ENCODE data around the gene DNAI1. TPM values are rescaled to one million over a fixed set of nuclear protein-coding genes. Genes with fewer than 3 reads are reported as not detected.

Gene DNAI1
- not detected for total RNA-seq
- polyA plus RNA-seq = not detected

DNA sequence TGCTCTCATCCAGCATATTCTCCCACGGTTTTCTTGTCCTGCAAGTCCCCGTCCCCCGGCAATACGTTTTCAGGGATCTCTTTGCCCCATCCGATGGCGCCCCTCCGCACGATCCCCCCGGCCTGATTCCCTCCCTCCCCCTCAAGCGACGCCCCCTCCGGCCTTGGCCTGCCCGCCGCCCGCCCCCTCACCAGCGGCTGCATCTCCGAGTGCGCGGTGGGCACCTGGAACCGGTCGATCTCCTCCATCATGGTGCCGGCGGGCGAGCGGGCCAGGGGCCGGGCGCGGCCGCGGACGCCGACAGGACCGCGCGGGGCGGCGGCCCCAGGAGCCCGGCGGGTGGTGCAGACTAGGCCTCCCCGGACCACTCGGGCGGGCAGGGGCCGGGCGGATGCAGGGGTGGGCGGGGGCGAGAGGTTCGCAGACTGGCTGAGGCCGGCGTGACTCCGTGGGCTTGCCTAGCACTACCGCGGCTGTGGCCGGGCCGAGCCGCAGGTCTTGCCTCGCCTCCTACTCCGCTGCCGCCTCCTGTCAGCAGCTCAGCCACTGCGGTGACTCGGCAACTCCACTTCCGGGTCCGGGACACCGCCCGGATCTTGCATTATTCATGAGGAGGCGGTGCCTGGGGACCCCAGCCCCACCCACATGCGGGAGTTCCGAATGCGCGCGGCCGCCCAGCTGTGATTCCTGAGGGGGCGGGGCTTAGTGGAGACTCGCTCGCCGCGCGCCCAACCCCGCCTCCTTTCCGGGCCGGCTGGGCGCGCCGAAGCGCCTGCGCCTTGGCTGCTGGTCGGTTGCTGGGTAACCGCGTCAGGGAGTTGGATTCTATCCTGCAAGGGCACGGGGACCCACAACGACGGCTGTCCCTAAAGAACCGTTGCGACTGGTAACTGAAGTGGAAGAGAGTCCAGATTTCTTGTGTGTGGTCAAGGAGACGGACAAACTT lies at the start of gene DNAI1, which contains the start of gene FAM219A:
TSS of gene DNAI1 (plus strand) at position 793 of the 946 bp plus-strand sequence. CDS start 201 bp downstream, outside the sequence.
TSS of gene FAM219A (minus strand) at position 558 of the 946 bp plus-strand sequence. CDS start at position 251, 307 bp downstream.
- Histone ChIP-seq H3K36me3 (ENCODE audit: insufficient read depth, low read length) (no peaks in the 10 kb centered on the region), H3K4me3 (ENCODE audit: low read length) (peak within 1 kb of the TSS; percentile 64), H3K4me1 (ENCODE audit: insufficient read depth, low read length) (peaks cover 20% of the 10 kb centered on the region), H3K9me3 (ENCODE audit: low read length) (no peaks in the 10 kb centered on the region), H3K27ac (ENCODE audit: low read depth, low read length) (no peak within 1 kb of the TSS), H3K27me3 (ENCODE audit: insufficient read depth, low read length, poor library complexity, severe bottlenecking) (peaks cover 6% of the 10 kb centered on the region)
- Mint-ChIP-seq H3K4me1 (peaks cover 25 to 39% (median 37%) of the 10 kb centered on the region in 3 donors), H3K27ac (peak within 1 kb of the TSS; percentile 47 to 92 (median 78)), H3K9me3 (no peaks in the 10 kb centered on the region), H3K4me3 (peak within 1 kb of the TSS; percentile 88 to 93 (median 91)), H3K27me3 (peaks cover 3 to 7% of the 10 kb centered on the region in 2 donors), H3K36me3 (peaks cover 0 to 3% (median 1%) of the 10 kb centered on the region in 3 donors)
- CTCF ChIA-PET = no interaction called here
- peak; percentile 99 for DNase-seq
- POLR2A ChIA-PET = interaction anchor here (0.6 to 1.6 kb wide), 4 partner anchors 12 to 179 kb away, joined by 3 to 6 read pairs (median 4); partner anchors contain the start of genes MYORG and SIGMAR1

DNA sequence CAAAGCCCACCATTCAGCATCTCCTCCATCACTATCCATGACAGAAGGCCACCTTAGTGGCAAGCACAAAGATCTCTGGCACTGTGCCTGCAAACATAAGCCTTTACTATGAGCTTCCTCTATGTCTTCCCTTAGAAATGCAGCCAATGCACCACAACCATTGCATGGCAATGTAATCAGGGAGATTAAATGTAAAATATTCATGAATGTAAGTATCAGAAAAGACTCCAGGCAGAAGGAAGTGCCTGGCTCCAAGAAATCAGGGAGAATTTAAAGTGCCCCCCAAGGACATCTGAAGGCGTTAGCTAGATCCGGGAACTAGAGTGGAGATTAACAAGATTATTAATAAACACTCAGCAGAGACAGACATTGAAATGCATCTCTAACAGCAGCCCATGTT lies 49.5 kb upstream of the DNAI1 start:
- Histone ChIP-seq H3K27me3 (ENCODE audit: insufficient read depth, low read length, poor library complexity, severe bottlenecking) (no peaks in the 10 kb centered on the region), H3K9me3 (ENCODE audit: low read length) (no peaks in the 10 kb centered on the region), H3K4me3 (ENCODE audit: low read length) (no peak overlapping the region), H3K4me1 (ENCODE audit: insufficient read depth, low read length) (no peaks in the 10 kb centered on the region), H3K27ac (ENCODE audit: low read depth, low read length) (no peak overlapping the region), H3K36me3 (ENCODE audit: insufficient read depth, low read length) (no peaks in the 10 kb centered on the region)
- H3K36me3 Mint-ChIP-seq = peaks cover 0 to 9% (median 3%) of the 10 kb centered on the region in 3 donors
- H3K4me1 Mint-ChIP-seq = no peaks in the 10 kb centered on the region
- H3K4me3 Mint-ChIP-seq = no peak overlapping the region
- H3K27ac Mint-ChIP-seq = no peak overlapping the region
- no peaks in the 10 kb centered on the region for H3K27me3 Mint-ChIP-seq
- ChIA-PET CTCF (no interaction called here), POLR2A (interaction anchor here (0.6 kb wide), 1 partner anchor 15 kb away, joined by 3 read pairs; no protein-coding TSS in a partner anchor)
- H3K9me3 Mint-ChIP-seq = no peaks in the 10 kb centered on the region
- no peak for DNase-seq

DNA sequence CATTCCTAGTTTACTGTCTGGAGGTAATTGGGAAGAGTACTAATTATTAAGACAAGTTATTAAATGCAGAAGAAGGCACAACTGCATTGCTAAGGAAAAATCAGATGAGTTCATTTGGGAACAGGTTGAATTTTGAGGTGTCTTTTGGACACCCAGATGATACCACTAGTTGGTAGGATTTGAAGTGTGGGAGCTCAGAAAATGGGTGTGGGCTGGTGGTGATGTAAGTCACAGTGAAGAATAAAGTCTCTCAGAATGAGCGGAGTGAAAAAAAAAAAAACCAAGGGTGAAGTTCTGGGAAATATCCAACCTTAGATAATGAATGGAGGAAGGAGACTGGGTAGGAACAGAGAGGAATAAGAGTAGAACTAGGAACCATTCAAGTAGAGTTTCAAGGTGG lies 46.3 kb upstream of the DNAI1 start:
- Histone ChIP-seq H3K36me3 (ENCODE audit: insufficient read depth, low read length) (no peaks in the 10 kb centered on the region), H3K9me3 (ENCODE audit: low read length) (no peaks in the 10 kb centered on the region), H3K27me3 (ENCODE audit: insufficient read depth, low read length, poor library complexity, severe bottlenecking) (no peaks in the 10 kb centered on the region), H3K4me3 (ENCODE audit: low read length) (no peak overlapping the region), H3K4me1 (ENCODE audit: insufficient read depth, low read length) (no peaks in the 10 kb centered on the region), H3K27ac (ENCODE audit: low read depth, low read length) (no peak overlapping the region)
- Mint-ChIP-seq H3K27ac (no peak overlapping the region), H3K4me1 (no peaks in the 10 kb centered on the region), H3K4me3 (no peak overlapping the region), H3K9me3 (no peaks in the 10 kb centered on the region), H3K27me3 (no peaks in the 10 kb centered on the region), H3K36me3 (no peaks in the 10 kb centered on the region)
- ChIA-PET POLR2A (no interaction called here), CTCF (interaction anchor here (1.1 to 3.0 kb wide), 2 partner anchors 8 to 191 kb away, joined by 5 to 13 read pairs; no protein-coding TSS in a partner anchor)
- DNase-seq = no peak

DNA sequence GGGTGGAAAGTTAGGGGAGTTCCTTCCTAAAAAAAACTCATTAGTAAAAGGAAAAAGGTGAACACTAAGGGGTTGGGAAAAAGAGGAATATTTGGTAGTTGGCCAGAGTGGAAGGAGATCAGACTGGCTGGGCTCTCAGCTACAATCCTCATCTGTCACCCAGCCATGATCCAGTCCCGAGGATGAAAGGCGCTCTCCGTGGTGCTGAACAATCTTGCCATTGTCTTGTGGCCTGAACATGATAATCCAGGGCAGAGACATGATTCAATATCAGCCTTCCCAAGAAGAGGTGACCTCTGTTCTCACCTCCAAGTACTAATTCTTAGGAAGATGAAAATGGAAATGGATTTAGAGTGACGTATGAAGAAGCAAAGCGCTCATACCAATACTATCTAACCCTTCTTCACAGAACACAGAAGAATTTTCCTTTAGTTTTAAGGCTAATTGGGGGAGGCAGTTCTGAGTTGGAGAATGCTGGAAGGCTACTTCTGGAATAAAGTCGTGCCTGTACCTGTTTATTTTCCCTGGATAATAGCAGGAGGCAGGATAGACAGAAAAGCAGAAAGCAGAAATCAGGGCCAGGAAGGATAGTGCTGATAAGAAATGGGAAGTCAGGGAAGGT lies 45.3 kb upstream of the DNAI1 start:
- no peak for DNase-seq
- Histone ChIP-seq H3K4me3 (ENCODE audit: low read length) (no peak overlapping the region), H3K4me1 (ENCODE audit: insufficient read depth, low read length) (no peaks in the 10 kb centered on the region), H3K36me3 (ENCODE audit: insufficient read depth, low read length) (no peaks in the 10 kb centered on the region), H3K9me3 (ENCODE audit: low read length) (no peaks in the 10 kb centered on the region), H3K27me3 (ENCODE audit: insufficient read depth, low read length, poor library complexity, severe bottlenecking) (no peaks in the 10 kb centered on the region), H3K27ac (ENCODE audit: low read depth, low read length) (no peak overlapping the region)
- no peak overlapping the region for H3K4me3 Mint-ChIP-seq
- no peak overlapping the region for H3K27ac Mint-ChIP-seq
- CTCF ChIA-PET = interaction anchor here (1.1 to 3.0 kb wide), 2 partner anchors 9 to 190 kb away, joined by 5 to 13 read pairs; no protein-coding TSS in a partner anchor
- H3K4me1 Mint-ChIP-seq = no peaks in the 10 kb centered on the region
- no peaks in the 10 kb centered on the region for H3K9me3 Mint-ChIP-seq
- no peaks in the 10 kb centered on the region for H3K27me3 Mint-ChIP-seq
- peaks cover 0 to 3% (median 0%) of the 10 kb centered on the region in 3 donors for H3K36me3 Mint-ChIP-seq
- POLR2A ChIA-PET = no interaction called here

DNA sequence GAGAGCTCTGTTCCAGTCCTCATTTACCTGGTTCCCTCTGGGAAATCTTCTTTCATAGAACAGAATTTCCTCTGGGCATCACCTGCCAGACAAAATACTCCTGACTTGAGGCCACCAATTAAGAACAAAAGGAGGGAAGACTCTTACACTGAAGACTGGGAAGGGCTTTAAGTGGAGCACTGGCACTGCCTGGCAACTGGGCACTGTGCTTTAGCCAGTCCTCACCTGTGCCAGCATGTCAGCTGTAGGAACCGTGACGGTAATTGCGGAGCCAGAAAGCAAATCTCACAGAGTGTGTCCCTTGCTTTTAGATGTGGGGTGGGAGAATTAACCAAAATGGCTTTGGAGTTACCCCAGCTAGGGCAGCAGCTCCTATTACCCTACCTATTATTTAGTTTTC lies 40.9 kb upstream of the DNAI1 start:
- peaks cover 0 to 3% (median 0%) of the 10 kb centered on the region in 3 donors for H3K36me3 Mint-ChIP-seq
- no peaks in the 10 kb centered on the region for H3K4me1 Mint-ChIP-seq
- H3K4me3 ChIP-seq (ENCODE audit: low read length) = no peak overlapping the region
- no peaks in the 10 kb centered on the region for H3K27me3 ChIP-seq (ENCODE audit: insufficient read depth, low read length, poor library complexity, severe bottlenecking)
- no peaks in the 10 kb centered on the region for H3K36me3 ChIP-seq (ENCODE audit: insufficient read depth, low read length)
- no peaks in the 10 kb centered on the region for H3K27me3 Mint-ChIP-seq
- H3K9me3 Mint-ChIP-seq = no peaks in the 10 kb centered on the region
- ChIA-PET POLR2A (interaction anchor here (0.7 kb wide), 1 partner anchor 8 kb away, joined by 6 read pairs; no protein-coding TSS in a partner anchor), CTCF (interaction anchor here (3.8 kb wide), 1 partner anchor 14 kb away, joined by 20 read pairs; no protein-coding TSS in a partner anchor)
- no peak for DNase-seq
- no peak overlapping the region for H3K27ac Mint-ChIP-seq
- H3K4me3 Mint-ChIP-seq = no peak overlapping the region
- H3K27ac ChIP-seq (ENCODE audit: low read depth, low read length) = no peak overlapping the region
- no peaks in the 10 kb centered on the region for H3K4me1 ChIP-seq (ENCODE audit: insufficient read depth, low read length)
- H3K9me3 ChIP-seq (ENCODE audit: low read length) = no peaks in the 10 kb centered on the region

DNA sequence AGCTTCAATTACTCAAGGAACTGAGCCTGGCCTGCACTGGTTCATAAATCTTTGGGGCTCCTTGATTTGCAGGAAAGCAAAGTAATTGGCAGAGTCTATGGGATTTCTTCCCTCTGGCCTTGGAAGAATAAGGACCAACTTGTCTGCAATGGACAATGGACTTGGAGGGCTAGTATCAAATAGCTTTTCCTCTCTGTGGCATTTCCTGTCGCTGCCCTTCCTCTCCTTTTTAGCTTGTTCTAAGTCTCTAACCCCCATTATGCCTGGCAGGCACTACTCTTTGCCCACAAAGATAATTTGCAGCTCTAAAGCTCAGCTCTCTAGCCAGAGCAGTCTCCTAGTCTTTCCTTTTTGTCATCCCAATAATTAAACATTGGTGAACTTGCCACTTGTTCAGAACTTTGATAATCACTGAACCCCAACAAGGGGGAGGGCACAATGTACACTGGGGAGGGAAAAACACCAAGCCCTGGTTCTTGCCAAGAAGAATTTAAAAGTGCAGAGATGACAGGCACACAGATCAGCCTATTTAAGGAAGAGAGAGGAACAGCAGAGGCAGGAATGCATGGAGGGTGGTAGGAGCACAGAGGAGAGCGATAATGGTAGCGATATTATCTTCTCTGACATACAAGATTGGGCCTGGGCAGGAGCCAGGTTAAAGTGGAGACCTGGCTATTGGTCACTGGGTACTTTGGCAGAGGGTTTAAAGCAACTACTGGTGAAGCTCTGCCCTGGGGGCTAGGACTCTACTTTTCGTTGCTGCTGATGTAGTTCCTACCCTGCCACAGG lies 38.7 kb upstream of the DNAI1 start:
- Histone ChIP-seq H3K4me1 (ENCODE audit: insufficient read depth, low read length) (no peaks in the 10 kb centered on the region), H3K9me3 (ENCODE audit: low read length) (no peaks in the 10 kb centered on the region), H3K36me3 (ENCODE audit: insufficient read depth, low read length) (no peaks in the 10 kb centered on the region), H3K4me3 (ENCODE audit: low read length) (no peak overlapping the region), H3K27ac (ENCODE audit: low read depth, low read length) (no peak overlapping the region), H3K27me3 (ENCODE audit: insufficient read depth, low read length, poor library complexity, severe bottlenecking) (no peaks in the 10 kb centered on the region)
- Mint-ChIP-seq H3K4me1 (no peaks in the 10 kb centered on the region), H3K27me3 (no peaks in the 10 kb centered on the region), H3K36me3 (peaks cover 0 to 3% (median 0%) of the 10 kb centered on the region in 3 donors), H3K27ac (peak overlapping the region in 2 of 8 donors; percentile 12 to 54), H3K4me3 (no peak overlapping the region), H3K9me3 (no peaks in the 10 kb centered on the region)
- ChIA-PET POLR2A (no interaction called here), CTCF (interaction anchor here (1.4 kb wide), 1 partner anchor 16 kb away, joined by 3 read pairs; no protein-coding TSS in a partner anchor)
- DNase-seq = no peak

DNA sequence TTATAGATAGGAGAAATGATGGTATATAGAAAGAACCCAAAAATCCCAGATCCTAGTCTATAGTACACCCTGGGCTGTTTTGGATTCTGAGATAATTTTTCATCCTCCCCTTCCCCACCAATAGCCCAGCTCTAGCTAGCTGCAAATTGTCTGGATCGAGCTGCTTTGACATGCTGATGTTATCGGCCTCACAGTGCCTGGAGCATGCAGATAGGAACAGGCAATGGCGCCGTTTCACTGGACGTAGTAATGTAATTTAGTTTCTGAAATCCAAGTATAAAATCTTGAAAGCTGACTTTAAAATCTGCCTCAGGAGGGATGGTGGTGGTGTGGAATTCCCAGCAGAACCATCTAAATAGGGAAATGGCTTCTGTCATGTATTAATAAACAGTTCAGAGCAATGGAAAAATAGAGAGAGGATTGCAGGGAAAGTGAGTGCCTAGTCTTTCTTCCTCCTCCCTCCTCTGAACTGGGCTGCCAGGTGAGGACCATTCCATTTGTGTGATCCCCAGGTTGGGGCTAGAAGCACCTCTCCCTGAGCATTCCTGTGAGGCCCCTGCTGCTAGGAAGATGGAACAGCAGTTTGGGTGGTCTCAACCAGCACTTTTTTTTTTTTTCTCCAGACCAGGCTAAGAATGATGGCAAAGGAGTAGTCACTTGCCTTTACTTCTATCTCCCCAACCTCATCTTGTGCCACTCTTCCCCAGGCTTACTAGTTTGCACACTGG lies 32.1 kb upstream of the DNAI1 start:
- Mint-ChIP-seq H3K27me3 (no peaks in the 10 kb centered on the region), H3K9me3 (no peaks in the 10 kb centered on the region), H3K36me3 (peaks cover 0 to 4% (median 0%) of the 10 kb centered on the region in 3 donors), H3K4me1 (no peaks in the 10 kb centered on the region), H3K27ac (no peak overlapping the region), H3K4me3 (no peak overlapping the region)
- Histone ChIP-seq H3K4me1 (ENCODE audit: insufficient read depth, low read length) (no peaks in the 10 kb centered on the region), H3K27ac (ENCODE audit: low read depth, low read length) (no peak overlapping the region), H3K36me3 (ENCODE audit: insufficient read depth, low read length) (no peaks in the 10 kb centered on the region), H3K9me3 (ENCODE audit: low read length) (no peaks in the 10 kb centered on the region), H3K27me3 (ENCODE audit: insufficient read depth, low read length, poor library complexity, severe bottlenecking) (no peaks in the 10 kb centered on the region), H3K4me3 (ENCODE audit: low read length) (no peak overlapping the region)
- ChIA-PET POLR2A (no interaction called here), CTCF (interaction anchor here (1.0 to 1.1 kb wide), 2 partner anchors 10 to 23 kb away, joined by 3 to 4 read pairs; no protein-coding TSS in a partner anchor)
- no peak for DNase-seq

All from CD8-positive, alpha-beta memory T cell (primary cell).